ENCODE data around the gene KIF13A.
"Not testable (repeated sequence)": the region's sequence is repeated elsewhere in the genome, so short reads cannot be mapped to it uniquely, and the experiment has no call there.

The KIF13A gene

GRCh38 chr6:17817763-17818162, 169.7 kb downstream of the KIF13A start:
- no peaks in the 10 kb centered on the region for H3K27me3 Mint-ChIP-seq (ENCODE audit: low read depth)
- no peak for TF ChIP-seq CTCF (IDR thresholded peaks at IDR 0.05; ENCODE audit: unreplicated experiment in 3 of 3)
- no peaks in the 10 kb centered on the region for H3K9me3 Mint-ChIP-seq
- H3K4me1 Mint-ChIP-seq, result peaks cover 12% of the 10 kb centered on the region
- H3K4me3 Mint-ChIP-seq, result no peak overlapping the region
- H3K36me3 Mint-ChIP-seq (ENCODE audit: low read depth), result peaks cover 40% of the 10 kb centered on the region
- H3K27ac Mint-ChIP-seq, result peak overlapping the region; percentile 82 to 93 (median 91)

DNA sequence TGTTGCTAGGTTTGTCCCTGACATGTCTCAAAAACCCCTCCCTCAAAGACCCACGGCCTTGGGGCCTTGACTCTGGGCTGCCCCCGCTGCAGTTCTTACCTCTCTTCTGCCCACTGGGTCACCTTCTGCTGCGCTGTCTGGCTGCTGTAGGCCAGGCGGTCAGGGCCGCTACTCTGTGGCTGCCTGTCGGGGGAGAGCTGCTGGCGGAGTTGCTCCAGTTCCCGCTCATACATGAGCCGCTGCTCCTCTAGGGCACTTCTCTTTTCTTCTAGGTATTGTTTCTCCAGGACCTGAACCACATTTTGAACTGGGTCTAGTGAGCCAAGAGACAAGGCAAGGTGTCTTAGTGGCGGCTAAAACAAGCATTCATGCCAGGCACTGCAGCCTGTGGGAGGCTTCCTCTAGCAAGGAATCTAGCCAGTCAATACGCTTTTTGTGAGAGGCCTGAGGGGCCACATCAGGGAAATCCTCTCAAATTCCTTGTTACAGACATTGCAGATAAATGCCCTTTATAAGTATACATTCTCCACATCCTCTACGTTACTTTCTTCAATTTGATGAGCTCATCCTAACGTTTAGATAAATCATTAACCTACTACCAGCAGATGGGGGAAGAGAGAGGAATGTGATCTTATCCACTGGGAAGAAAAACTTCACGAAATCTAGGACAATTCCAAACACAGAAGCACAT, 170.4 kb downstream of the KIF13A start:
- peaks cover 12% of the 10 kb centered on the region for H3K4me1 Mint-ChIP-seq
- peak overlapping the region in 1 of 3 experiments; percentile 20 for H3K4me3 Mint-ChIP-seq
- TF ChIP-seq CTCF (IDR thresholded peaks at IDR 0.05; ENCODE audit: unreplicated experiment in 3 of 3), result no peak
- H3K36me3 Mint-ChIP-seq (ENCODE audit: low read depth), result peaks cover 41% of the 10 kb centered on the region
- no peaks in the 10 kb centered on the region for H3K27me3 Mint-ChIP-seq (ENCODE audit: low read depth)
- peak overlapping the region; percentile 82 to 93 (median 91) for H3K27ac Mint-ChIP-seq
- no peaks in the 10 kb centered on the region for H3K9me3 Mint-ChIP-seq

DNA sequence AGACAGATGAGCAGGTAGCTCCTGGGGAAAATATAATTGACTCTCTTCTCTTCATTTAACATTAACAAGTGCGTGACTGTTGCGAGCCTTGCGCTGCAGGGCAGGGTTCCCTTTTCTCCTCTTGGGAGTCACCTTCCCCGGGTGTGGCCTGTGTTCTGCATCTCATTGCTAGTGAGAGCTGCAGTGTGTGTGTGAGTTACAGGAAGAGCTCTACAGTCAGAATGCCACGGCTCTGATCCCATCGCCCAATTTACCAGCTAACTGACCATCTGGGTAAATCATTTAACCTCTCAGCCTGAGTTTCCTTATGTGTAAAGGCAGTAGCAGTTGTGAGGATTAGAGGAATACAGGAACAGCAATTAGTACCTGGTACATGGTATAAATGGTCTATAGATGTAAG, 173.9 kb downstream of the KIF13A start:
- H3K36me3 Mint-ChIP-seq (ENCODE audit: low read depth), result peaks cover 54% of the 10 kb centered on the region
- H3K4me1 Mint-ChIP-seq, result peaks cover 12% of the 10 kb centered on the region
- no peak for TF ChIP-seq CTCF (IDR thresholded peaks at IDR 0.05; ENCODE audit: unreplicated experiment in 3 of 3)
- H3K9me3 Mint-ChIP-seq, result no peaks in the 10 kb centered on the region
- H3K4me3 Mint-ChIP-seq, result no peak overlapping the region
- H3K27me3 Mint-ChIP-seq (ENCODE audit: low read depth), result no peaks in the 10 kb centered on the region
- no peak overlapping the region for H3K27ac Mint-ChIP-seq

DNA sequence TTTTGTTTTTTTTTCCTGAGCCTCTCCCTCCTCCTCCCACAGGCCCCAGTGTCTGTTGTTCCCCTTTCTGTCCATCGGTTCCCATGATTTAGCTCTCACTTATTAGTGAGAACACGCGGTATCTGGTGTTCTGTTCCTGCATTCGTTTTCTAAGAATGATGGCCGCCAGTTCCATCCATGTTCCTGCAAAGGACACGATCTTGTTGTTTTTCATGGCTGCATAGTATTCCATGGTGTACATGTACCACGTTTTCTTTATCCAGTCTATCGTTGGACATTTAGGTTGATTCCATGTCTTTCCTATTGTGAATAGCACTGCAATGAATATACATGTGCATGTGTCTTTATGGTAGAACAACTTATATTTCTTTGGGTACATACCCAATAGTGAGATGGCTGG, 175.1 kb downstream of the KIF13A start:
- H3K27ac Mint-ChIP-seq, result no peak overlapping the region
- no peak for TF ChIP-seq CTCF (IDR thresholded peaks at IDR 0.05; ENCODE audit: unreplicated experiment in 3 of 3)
- no peaks in the 10 kb centered on the region for H3K27me3 Mint-ChIP-seq (ENCODE audit: low read depth)
- H3K36me3 Mint-ChIP-seq (ENCODE audit: low read depth), result peaks cover 65% of the 10 kb centered on the region
- peaks cover 5% of the 10 kb centered on the region for H3K9me3 Mint-ChIP-seq
- H3K4me3 Mint-ChIP-seq, result no peak overlapping the region
- peaks cover 5% of the 10 kb centered on the region for H3K4me1 Mint-ChIP-seq

GRCh38 chr6:17808609-17809008, 178.8 kb downstream of the KIF13A start:
- H3K27me3 Mint-ChIP-seq (ENCODE audit: low read depth), result no peaks in the 10 kb centered on the region
- H3K9me3 Mint-ChIP-seq, result peaks cover 5% of the 10 kb centered on the region
- TF ChIP-seq CTCF (IDR thresholded peaks at IDR 0.05; ENCODE audit: unreplicated experiment in 3 of 3), result no peak
- H3K27ac Mint-ChIP-seq, result no peak overlapping the region
- H3K4me3 Mint-ChIP-seq, result no peak overlapping the region
- no peaks in the 10 kb centered on the region for H3K4me1 Mint-ChIP-seq
- peaks cover 82% of the 10 kb centered on the region for H3K36me3 Mint-ChIP-seq (ENCODE audit: low read depth)

DNA sequence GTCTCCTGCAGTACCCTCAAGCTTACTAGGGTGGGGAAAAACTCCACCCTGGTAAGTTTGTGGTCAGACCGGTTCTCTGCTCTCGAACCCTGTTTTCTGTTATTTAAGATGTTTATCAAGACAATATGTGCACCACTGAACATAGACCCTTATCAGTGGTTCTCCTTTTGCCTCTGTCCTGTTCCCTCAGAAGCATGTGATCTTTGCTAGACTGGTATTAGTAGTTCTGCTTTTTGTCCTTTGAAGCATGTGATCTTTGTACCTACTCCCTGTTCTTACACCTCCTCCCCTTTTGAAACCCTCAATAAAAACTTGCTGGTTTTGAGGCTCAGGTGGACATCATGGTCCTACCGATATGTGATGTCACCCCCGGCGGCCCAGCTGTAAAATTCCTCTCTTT, 180.0 kb downstream of the KIF13A start:
- not testable (repeated sequence) for H3K4me3 Mint-ChIP-seq; H3K9me3 Mint-ChIP-seq; H3K27me3 Mint-ChIP-seq (ENCODE audit: low read depth); H3K4me1 Mint-ChIP-seq; H3K27ac Mint-ChIP-seq
- H3K36me3 Mint-ChIP-seq (ENCODE audit: low read depth), result peaks cover 74% of the 10 kb centered on the region

Measured in nephron (organoid).